Activated T-cell treated with anti-CD3 and anti-CD28 coated beads, Interleukin-2, amount 50 U/mL, for 72 hours (primary cell): ENCODE results near the gene MRPL11. TPM values are rescaled to one million over a fixed set of nuclear protein-coding genes. Genes with fewer than 3 reads are reported as not detected.

Source experiments
- ATAC-seq, 2 donors: fragments of 150-1000 bp; cut with Tn5 transposase; replicated peaks in 1 of 2; 2 replicates each; pipeline ENCODE4 v1.10.0; 2021; ENCODE audit warnings: moderate library complexity in 2 of 2, mild to moderate bottlenecking in 1 of 2
- DNase-seq, 2 donors: peaks; one replicate each; pipeline ENCODE4 v3.0.0; 2021 to 2022; ENCODE audit warnings: mixed read lengths in 1 of 2
- H3K27ac Mint-ChIP-seq: one replicate; pipeline ENCODE4 v1.8.0; 2022; ENCODE audit warnings: mild to moderate bottlenecking, moderate library complexity, mixed read lengths
- H3K27me3 Mint-ChIP-seq: one replicate; pipeline ENCODE4 v1.8.0; 2022; ENCODE audit warnings: low read depth, mixed read lengths
- H3K36me3 Mint-ChIP-seq, 2 donors: one replicate each; pipeline ENCODE4 v1.8.0; 2022; ENCODE audit warnings: mixed read lengths in 2 of 2, mild to moderate bottlenecking in 1 of 2; ENCODE audit not compliant: insufficient read depth in 2 of 2
- H3K4me1 Mint-ChIP-seq: one replicate; pipeline ENCODE4 v1.8.0; 2022; ENCODE audit warnings: low read depth, mixed read lengths
- H3K4me3 Mint-ChIP-seq, 2 donors: one replicate each; pipeline ENCODE4 v1.8.0; 2022; ENCODE audit warnings: mild to moderate bottlenecking in 2 of 2, mixed read lengths in 2 of 2, moderate library complexity in 2 of 2
- H3K9me3 Mint-ChIP-seq, 2 donors: one replicate each; pipeline ENCODE4 v1.8.0; 2022; ENCODE audit warnings: mixed read lengths in 2 of 2
- total RNA-seq, 2 donors: library from RNA; stranded (reverse); gene quantifications; one replicate each; pipeline ENCODE4 v1.2.3, GENCODE V29; 2022

The MRPL11 gene
- total RNA-seq, 2 donors from 2014 or later: 57.4 to 66.6 TPM

- peak overlapping the region; percentile 19 for H3K27ac Mint-ChIP-seq
- peaks cover 0 to 2% of the 10 kb centered on the region in 2 donors for H3K36me3 Mint-ChIP-seq
- H3K27me3 Mint-ChIP-seq: peaks cover 69% of the 10 kb centered on the region
- ATAC-seq: peak; percentile 90 to 92
- DNase-seq: peak; percentile 70 to 84
- peak overlapping the region; percentile 61 to 66 for H3K4me3 Mint-ChIP-seq
- H3K4me1 Mint-ChIP-seq: peaks cover 35% of the 10 kb centered on the region
- peaks cover 3 to 5% of the 10 kb centered on the region in 2 donors for H3K9me3 Mint-ChIP-seq
These were observed 20.3 kb downstream of the MRPL11 start for GRCh38 chr11:66418168-66418985.

GRCh38 chr11:66417000-66417399 lies 21.6 kb downstream of the MRPL11 start:
- peaks cover 72% of the 10 kb centered on the region for H3K27me3 Mint-ChIP-seq
- no peak overlapping the region for H3K4me3 Mint-ChIP-seq
- DNase-seq: peak in 1 of 2 donors; percentile 44
- H3K4me1 Mint-ChIP-seq: peaks cover 35% of the 10 kb centered on the region
- no peak overlapping the region for H3K27ac Mint-ChIP-seq
- H3K9me3 Mint-ChIP-seq: peaks cover 0 to 5% of the 10 kb centered on the region in 2 donors
- no peak for ATAC-seq
- H3K36me3 Mint-ChIP-seq: peaks cover 0 to 2% of the 10 kb centered on the region in 2 donors

- ATAC-seq (no peak), DNase-seq (no peak)
- Mint-ChIP-seq H3K27me3 (peaks cover 73% of the 10 kb centered on the region), H3K27ac (no peak overlapping the region), H3K4me1 (peaks cover 35% of the 10 kb centered on the region), H3K4me3 (no peak overlapping the region), H3K9me3 (peaks cover 0 to 5% of the 10 kb centered on the region in 2 donors), H3K36me3 (peaks cover 0 to 2% of the 10 kb centered on the region in 2 donors)
These were observed 23.2 kb downstream of the MRPL11 start for GRCh38 chr11:66415423-66415822.

GRCh38 chr11:66414120-66414934 lies 24.3 kb downstream of the MRPL11 start:
- peaks cover 30% of the 10 kb centered on the region for H3K4me1 Mint-ChIP-seq
- peaks cover 0 to 2% of the 10 kb centered on the region in 2 donors for H3K36me3 Mint-ChIP-seq
- no peak overlapping the region for H3K4me3 Mint-ChIP-seq
- no peak for ATAC-seq
- H3K27ac Mint-ChIP-seq: no peak overlapping the region
- peaks cover 65% of the 10 kb centered on the region for H3K27me3 Mint-ChIP-seq
- no peak for DNase-seq
- H3K9me3 Mint-ChIP-seq: peaks cover 0 to 5% of the 10 kb centered on the region in 2 donors

GRCh38 chr11:66413167-66413566 lies 25.5 kb downstream of the MRPL11 start:
- Mint-ChIP-seq H3K4me3 (no peak overlapping the region), H3K27me3 (peaks cover 54% of the 10 kb centered on the region), H3K4me1 (peaks cover 23% of the 10 kb centered on the region), H3K9me3 (no peaks in the 10 kb centered on the region), H3K36me3 (no peaks in the 10 kb centered on the region), H3K27ac (no peak overlapping the region)
- no peak for ATAC-seq
- DNase-seq: no peak

DNA sequence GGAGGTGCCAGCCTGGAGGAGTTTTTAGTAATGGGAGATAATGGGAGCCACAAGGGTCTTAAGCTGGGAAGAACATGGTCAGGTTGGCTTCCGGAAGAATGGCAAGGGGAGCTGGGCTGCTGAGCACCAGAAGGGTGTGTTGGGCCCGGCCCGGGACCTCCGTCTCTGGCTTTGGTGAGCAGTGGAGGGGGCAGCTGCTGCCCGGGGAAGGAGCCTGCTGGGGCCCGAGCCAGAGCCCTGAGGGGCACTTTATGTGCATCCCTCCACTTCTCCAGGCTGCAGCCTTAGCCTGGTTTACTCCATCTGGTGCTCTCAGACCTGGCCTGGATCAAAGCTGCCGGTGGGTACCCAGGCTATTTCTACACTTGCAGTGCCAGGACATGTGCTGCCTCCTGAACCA lies 26.5 kb downstream of the MRPL11 start:
- DNase-seq: no peak
- H3K27me3 Mint-ChIP-seq: peaks cover 44% of the 10 kb centered on the region

DNA sequence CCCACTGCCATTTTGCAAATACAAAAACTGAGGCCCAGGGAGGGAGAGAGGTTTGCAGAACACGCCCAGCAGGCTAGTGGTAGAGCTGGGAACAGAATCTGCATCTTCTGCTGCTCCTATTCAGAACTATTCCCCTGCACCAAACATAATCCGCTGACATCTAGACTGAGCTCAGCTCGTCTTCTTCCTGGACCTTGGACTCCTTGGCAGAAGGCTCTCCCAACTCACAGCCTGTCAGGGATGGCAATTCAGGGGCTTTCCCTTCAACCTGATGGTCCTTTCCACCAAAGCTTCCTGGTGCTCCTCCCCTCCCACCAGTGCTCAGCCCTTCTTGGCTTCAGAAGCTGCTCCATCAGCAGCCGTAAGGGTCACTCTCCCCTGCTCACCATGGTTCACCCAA lies 27.3 kb downstream of the MRPL11 start:
- H3K36me3 Mint-ChIP-seq: no peaks in the 10 kb centered on the region
- no peak for DNase-seq
- peaks cover 36% of the 10 kb centered on the region for H3K27me3 Mint-ChIP-seq
- no peak overlapping the region for H3K27ac Mint-ChIP-seq
- H3K4me3 Mint-ChIP-seq: no peak overlapping the region
- H3K9me3 Mint-ChIP-seq: no peaks in the 10 kb centered on the region
- no peak for ATAC-seq
- peaks cover 7% of the 10 kb centered on the region for H3K4me1 Mint-ChIP-seq

More for the DNA sequence above, 26.5 kb downstream of the MRPL11 start:
- no peak overlapping the region for H3K27ac Mint-ChIP-seq
- peaks cover 14% of the 10 kb centered on the region for H3K4me1 Mint-ChIP-seq
- no peak overlapping the region for H3K4me3 Mint-ChIP-seq
- no peak for ATAC-seq
- H3K9me3 Mint-ChIP-seq: no peaks in the 10 kb centered on the region
- H3K36me3 Mint-ChIP-seq: no peaks in the 10 kb centered on the region

GRCh38 chr11:66410191-66410590 lies 28.5 kb downstream of the MRPL11 start:
- Mint-ChIP-seq H3K27me3 (peaks cover 33% of the 10 kb centered on the region), H3K9me3 (no peaks in the 10 kb centered on the region), H3K36me3 (no peaks in the 10 kb centered on the region), H3K4me1 (peaks cover 7% of the 10 kb centered on the region), H3K4me3 (no peak overlapping the region), H3K27ac (no peak overlapping the region)
- ATAC-seq (no peak), DNase-seq (no peak)

DNA sequence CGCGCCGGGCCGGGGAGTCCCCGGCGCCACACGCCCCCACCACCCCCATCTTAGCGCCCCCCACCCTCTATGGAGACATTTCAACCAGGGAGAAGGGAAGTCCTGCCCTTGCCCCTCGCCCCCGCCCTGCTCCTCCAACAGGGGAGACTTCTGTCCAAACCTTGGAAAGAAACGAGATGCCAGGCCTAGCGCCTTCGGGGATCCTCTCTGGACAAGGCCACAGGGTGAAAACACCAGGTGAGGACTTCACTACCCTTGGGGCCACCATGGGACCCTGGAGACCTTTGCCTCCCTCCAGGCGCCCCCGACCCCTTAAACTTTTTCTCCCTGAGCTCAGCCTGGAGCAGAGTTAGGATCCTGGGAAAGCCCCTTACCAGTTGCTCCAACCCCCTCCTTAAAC lies 29.4 kb downstream of the MRPL11 start:
- peak overlapping the region in 1 of 2 donors; percentile 90 for H3K4me3 Mint-ChIP-seq
- H3K9me3 Mint-ChIP-seq: no peaks in the 10 kb centered on the region
- peaks cover 32% of the 10 kb centered on the region for H3K27me3 Mint-ChIP-seq
- ATAC-seq (no peak), DNase-seq (no peak)
- peaks cover 7% of the 10 kb centered on the region for H3K4me1 Mint-ChIP-seq
- H3K27ac Mint-ChIP-seq: no peak overlapping the region
- H3K36me3 Mint-ChIP-seq: no peaks in the 10 kb centered on the region

- H3K36me3 Mint-ChIP-seq: no peaks in the 10 kb centered on the region
- peaks cover 7% of the 10 kb centered on the region for H3K4me1 Mint-ChIP-seq
- peak overlapping the region; percentile 89 to 90 for H3K4me3 Mint-ChIP-seq
- no peak overlapping the region for H3K27ac Mint-ChIP-seq
- H3K9me3 Mint-ChIP-seq: no peaks in the 10 kb centered on the region
- ATAC-seq (peak; percentile 88 to 91), DNase-seq (peak; percentile 92 to 96)
- peaks cover 26% of the 10 kb centered on the region for H3K27me3 Mint-ChIP-seq
These were observed 30.0 kb downstream of the MRPL11 start for GRCh38 chr11:66408488-66409214.

DNA sequence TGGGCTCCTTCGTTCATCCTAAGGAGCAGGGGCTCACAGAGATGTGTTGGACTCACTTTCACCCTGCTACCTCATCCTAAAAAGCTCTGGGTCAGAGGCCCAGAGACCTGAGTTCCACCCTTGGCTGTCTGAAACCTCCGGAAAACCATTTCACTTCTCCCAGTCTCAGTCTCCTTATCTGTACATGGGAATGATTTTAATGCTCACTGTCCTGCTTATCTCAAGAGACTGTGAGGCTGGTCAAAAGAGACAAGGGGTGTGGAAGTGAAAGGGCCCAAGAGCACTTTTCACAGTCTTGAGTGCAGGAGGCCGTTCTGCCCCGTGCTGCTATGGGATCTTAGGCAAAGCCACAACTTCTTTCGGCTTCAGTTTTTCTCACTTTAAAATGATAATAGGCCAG lies 31.0 kb downstream of the MRPL11 start:
- peaks cover 7% of the 10 kb centered on the region for H3K4me1 Mint-ChIP-seq
- ATAC-seq: no peak

DNA sequence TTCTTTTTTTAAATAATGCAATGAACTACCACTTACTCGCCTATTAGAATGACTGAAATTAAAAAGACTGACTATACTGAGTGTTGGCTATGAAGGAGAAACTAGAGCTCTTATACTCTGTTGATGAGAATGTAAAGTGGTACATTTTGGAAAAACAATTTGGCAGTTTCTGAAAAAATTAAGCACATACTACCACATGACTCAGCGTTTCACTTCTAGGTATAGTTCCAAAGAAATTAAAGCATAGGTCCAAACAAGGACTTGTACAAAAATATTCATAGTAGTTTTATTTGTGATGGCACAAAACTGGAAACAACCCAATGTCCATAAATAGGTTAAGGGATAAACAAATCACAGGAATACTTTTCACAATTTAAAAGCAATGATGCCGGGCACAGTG lies 44.7 kb downstream of the MRPL11 start:
- DNase-seq (no peak), ATAC-seq (no peak)
- no peaks in the 10 kb centered on the region for H3K4me1 Mint-ChIP-seq
- no peak overlapping the region for H3K27ac Mint-ChIP-seq
- H3K9me3 Mint-ChIP-seq: no peaks in the 10 kb centered on the region
- H3K36me3 Mint-ChIP-seq: no peaks in the 10 kb centered on the region
- no peak overlapping the region for H3K4me3 Mint-ChIP-seq
- H3K27me3 Mint-ChIP-seq: no peaks in the 10 kb centered on the region

More for the DNA sequence above, 31.0 kb downstream of the MRPL11 start:
- DNase-seq: no peak
- no peaks in the 10 kb centered on the region for H3K36me3 Mint-ChIP-seq
- no peaks in the 10 kb centered on the region for H3K9me3 Mint-ChIP-seq
- H3K4me3 Mint-ChIP-seq: no peak overlapping the region
- H3K27me3 Mint-ChIP-seq: peaks cover 25% of the 10 kb centered on the region
- H3K27ac Mint-ChIP-seq: no peak overlapping the region

DNA sequence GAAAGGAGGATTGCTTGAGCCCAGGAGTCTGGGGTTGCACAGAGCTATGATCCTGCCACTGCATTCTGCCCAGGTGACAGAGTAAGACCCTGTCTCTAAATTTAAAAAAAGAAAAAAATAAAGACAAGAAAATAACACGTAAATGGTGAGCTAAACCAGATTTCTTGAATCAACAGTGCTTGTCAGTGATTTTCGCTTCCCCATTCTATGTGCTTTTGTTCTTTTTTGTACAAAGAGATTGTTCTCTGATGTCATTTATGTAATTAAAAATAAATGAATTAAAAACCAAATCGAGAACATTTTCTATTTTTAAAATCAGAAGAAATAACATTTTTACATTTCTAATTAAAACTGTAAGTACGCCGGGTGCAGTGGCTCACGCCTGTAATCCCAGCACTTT lies 47.3 kb downstream of the MRPL11 start:
- Mint-ChIP-seq H3K9me3 (no peaks in the 10 kb centered on the region), H3K27ac (no peak overlapping the region), H3K36me3 (no peaks in the 10 kb centered on the region), H3K27me3 (no peaks in the 10 kb centered on the region), H3K4me3 (no peak overlapping the region), H3K4me1 (peaks cover 3% of the 10 kb centered on the region)
- no peak for DNase-seq
- no peak for ATAC-seq
